HG03558 (cell line): ENCODE results near the gene NACAD.
"Not testable (repeated sequence)": the region's sequence is repeated elsewhere in the genome, so short reads cannot be mapped to it uniquely, and the experiment has no call there.

Experiments
- ATAC-seq: cut with Tn5 transposase; IDR thresholded peaks from one replicate; pipeline ENCODE4 v1.9.1; 2021; ENCODE audit warnings: moderate number of reproducible peaks; ENCODE audit not compliant: unreplicated experiment; ENCODE audit errors: extremely low read depth

The NACAD gene

DNA sequence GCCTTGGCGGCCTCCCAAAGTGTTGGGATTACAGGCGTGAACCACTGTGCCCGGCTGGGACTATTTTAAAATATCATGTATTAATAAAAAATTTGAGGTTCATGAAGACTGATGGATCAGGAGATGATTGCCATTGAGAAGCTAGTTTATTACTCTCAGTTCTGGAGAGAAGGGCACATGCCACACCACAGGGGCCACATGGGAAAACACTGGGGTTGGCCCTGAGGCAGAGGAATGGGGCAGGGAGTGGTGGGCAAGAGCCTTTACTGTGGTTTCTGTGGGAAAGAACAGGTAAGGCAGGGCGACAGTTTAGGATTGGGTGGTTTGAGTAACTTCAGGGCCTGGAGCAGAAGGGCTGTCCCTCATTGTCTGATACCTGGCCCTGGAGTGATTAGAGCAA is 29.5 kb upstream of the NACAD start:
- no peak for ATAC-seq

DNA sequence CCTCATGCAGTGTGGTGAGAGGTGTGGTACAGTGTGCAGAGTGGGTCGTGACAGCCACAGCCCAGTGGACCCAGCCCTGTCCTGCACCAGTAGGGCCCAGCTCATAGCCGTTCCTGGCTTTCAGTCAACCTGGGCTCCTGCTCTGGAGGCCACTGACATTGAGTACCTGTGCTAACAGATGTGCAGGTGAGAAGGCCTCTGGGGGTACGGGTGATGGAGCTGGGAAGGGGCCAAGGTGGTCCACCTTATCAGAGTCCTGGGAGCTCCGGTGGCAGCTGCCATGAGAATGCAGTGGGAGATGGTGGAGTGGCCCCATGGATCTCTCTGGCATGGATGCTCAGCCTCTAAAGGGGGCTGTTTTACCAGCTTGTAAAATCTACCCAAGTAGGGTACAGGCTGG is 28.8 kb upstream of the NACAD start:
- ATAC-seq: no peak

GRCh38 chr7:45116048-45116447 is 27.3 kb upstream of the NACAD start:
- no peak for ATAC-seq

- no peak for ATAC-seq
Measured at GRCh38 chr7:45114926-45115325, 26.2 kb upstream of the NACAD start.

DNA sequence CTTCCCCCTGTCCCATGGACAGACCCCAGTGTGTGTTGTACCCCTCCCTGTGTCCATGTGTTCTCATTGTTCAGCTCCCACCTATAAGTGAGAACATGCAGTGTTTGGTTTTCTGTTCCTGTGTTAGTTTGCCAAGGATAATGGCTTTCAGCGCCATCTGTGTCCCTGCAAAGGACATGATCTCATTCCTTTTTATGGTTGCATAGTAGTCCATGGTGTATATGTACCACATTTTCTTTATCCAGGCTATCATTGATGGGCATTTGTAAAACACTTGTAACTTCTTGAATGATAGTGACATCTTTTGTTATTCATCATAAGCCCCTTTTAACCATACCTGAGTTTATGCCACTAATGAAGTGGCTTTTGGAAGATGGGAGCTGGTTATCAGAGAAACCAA is 25.5 kb upstream of the NACAD start:
- ATAC-seq: not testable (repeated sequence)

GRCh38 chr7:45112648-45113047 is 23.9 kb upstream of the NACAD start:
- ATAC-seq: no peak

DNA sequence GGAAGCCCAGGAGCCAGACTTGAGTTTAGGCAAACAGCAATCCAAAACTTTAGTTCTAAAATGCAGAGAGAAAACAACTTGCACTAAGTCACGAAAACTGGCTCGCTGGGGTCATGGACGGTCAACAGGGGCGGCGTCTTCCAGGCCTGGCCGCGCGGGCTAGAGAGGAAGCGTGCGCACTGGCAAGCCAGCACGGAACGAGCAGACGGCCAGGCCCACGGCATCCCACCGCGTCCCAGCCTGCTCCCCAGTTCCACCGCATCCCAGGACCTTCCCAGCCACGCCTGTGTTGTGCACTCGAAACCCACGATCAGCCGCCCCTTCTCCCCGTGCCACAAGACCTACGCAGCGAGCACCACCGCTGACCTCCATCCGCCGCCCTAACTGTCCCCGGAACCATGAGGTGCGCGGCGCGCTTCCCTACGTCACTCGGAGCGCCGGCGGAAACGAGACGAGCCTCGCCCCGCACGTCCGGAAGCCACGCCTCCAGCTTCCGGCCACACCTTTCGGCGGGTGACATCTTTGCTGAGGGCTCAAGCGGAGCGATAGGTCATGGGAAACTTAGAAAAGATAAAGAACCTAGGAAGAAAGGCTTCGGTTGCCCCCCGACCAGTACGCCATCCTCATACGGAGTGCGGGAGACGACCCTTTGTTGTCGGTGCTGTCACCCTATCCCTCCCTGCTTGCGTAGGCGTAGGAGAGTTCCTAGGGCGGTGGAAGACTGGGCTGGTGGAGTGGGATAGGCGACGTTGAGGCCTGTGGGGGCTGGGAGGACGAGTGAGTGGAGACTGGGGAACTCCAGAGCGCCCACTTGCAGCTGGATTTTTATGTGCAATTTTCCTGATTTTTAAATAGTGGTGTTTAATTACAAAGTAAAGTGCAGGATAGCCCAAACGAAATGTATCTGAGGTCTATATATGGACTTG is 22.8 kb upstream of the NACAD start, which contains the start of gene TBRG4:
Gene TBRG4 (minus strand): TSS at position 400 of the 926 bp plus-strand sequence. CDS start 2,460 bp downstream, outside the sequence.
- peak; percentile 88 for ATAC-seq

DNA sequence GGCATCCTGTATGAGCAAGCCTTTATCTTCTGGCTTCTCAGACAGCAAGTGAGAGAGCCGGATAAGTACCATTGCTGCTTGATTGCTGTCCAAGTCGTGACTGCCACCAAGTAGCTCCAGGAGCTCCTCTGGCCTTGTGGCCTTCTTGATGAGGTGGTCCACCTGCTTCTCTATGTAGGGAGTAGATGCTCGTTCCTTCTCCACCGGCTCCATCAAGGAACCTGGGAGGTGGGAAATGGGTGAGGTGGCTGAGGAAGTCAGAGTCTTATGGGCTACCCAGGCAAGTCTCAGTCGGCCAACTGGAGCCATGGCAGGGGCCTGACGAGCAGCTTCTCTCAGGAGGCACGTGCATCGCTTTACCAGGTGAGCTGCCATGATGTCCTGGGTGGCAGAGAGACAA is 20.1 kb upstream of the NACAD start:
- ATAC-seq: no peak

- ATAC-seq: no peak
Measured at GRCh38 chr7:45107356-45107755, 18.6 kb upstream of the NACAD start.

GRCh38 chr7:45106820-45107219 is 18.1 kb upstream of the NACAD start:
- no peak for ATAC-seq

DNA sequence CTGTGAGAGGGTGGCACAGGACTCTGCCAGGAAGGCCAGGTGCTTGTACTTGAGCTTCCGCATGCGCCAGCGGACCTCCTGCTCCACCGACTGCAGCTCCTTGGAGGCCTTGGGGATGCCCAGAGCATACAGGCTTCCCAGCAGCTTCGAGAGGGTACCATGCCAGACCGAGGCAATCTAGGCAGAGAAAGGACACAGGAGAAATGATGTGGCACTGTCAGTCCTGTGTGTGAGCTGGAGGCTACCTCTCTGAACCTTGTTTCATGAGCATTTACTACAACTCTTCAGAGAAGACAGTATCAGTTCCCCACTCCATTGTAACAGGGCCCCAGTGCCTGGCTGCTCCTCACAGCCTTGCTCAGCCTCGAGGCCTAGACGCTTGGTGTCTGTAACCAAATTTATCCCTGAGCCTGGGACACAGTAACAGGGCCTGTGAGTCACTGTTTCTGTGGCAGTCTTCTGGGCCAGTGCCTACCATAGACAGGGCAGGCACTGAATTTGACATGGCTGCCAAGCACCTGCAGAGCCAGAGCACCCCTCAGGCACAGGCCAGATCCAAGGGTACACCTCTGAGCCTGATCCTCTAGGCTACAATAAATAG is 16.9 kb upstream of the NACAD start:
- ATAC-seq: no peak

GRCh38 chr7:45104844-45105587 is 16.2 kb upstream of the NACAD start:
- ATAC-seq: no peak

GRCh38 chr7:45103958-45104843 is 15.4 kb upstream of the NACAD start:
- ATAC-seq: no peak

DNA sequence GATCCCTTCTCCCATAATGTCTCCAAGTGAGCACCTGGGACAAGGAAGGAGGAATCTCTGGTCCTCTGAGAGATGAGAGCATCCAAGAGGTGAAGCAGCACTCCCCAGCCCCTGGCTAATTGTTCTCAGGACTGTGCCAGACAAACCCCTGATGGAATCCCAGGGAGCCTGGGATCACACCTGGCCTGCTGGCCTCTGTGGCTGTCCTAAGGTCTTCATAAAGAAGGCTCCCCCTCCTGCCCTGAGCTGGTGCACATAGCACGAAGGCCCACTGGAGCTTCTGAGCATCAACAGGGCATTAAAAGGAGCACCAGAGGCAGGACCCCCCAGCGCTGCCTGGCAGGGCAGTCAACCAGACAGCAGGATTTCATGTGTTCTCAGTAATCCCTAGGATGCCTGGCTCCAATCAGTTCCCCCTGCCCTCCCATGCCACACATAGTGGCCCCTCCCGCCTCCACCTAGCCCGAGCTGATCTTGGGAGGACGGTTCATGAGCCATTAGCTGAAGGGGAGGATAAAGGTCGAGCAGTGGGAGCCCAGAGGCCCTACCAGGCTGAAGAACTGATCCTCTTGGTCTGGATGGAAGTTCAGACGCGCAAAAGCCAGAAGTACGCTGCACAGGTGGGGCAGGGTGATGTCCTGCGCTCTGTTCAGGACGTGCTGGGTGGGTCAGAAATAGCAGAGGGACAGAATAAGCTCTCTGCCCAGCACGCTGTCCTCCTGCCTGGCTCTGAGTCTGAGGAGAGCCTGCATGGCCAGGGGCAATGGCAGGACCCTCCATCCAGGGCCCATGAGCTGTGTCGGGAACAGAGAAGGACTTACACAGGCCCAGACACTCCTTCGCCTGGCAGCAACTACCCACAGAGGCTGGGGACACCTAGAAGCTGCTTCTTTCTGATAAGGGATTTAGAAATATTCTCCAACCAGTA is 14.3 kb upstream of the NACAD start:
- no peak for ATAC-seq

- no peak for ATAC-seq
Measured at GRCh38 chr7:45101748-45102147, 13.0 kb upstream of the NACAD start.

GRCh38 chr7:45100761-45101480 is 12.2 kb upstream of the NACAD start:
- ATAC-seq: no peak

DNA sequence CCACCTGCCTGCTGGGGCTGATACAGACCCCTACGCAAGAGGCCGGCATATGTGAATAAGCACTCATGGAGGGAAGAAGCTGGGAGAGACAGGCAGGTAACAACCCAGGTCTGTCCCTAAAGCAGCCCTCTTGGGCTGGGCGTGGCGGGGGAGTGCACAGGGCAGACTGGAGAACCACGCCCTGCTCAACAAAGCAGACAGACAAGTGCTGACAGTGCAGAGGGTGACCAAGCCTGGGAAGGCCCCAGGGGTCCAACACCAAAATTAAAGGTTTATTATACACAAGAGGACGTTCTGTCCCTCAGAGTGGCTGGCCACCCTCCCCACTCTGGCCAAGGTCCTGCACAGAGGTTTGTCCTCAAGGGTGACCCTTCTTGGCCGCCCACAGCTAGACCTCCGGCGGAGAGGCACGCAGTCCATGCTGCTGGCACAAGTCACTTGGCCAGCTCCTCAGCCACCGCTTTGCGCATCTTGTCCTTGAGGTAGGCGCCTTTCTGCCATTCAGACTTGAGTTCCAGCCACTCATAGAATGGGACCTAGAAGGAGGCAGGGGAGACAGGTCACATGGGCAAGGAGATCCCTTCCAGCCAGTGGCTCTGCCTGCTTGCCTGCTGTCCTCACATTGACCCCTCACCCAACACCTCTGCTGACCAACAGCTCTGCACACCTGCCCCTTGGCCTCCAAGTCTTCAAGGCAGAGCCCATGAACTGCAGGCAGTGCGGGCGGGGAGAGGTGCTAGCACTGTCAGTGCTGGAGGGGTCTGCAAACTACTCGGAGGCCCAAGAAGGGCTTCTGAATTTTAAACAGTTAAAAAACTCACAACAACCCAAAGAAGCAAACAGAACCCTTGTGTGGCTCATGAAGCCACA is 11.4 kb upstream of the NACAD start:
- no peak for ATAC-seq
